Esophagus squamous epithelium (tissue), 5 donors: Measurements from ENCODE around the gene KANK3. TPM values are rescaled to one million over a fixed set of nuclear protein-coding genes. Genes with fewer than 3 reads are reported as not detected.
"Not testable (repeated sequence)": the region's sequence is repeated elsewhere in the genome, so short reads cannot be mapped to it uniquely, and the experiment has no call there.

Experiments
- DNase-seq: peaks from one replicate; lab custom pipeline; 2025; lab: John Stamatoyannopoulos, UW
- H3K27ac ChIP-seq, 4 donors: fragments of 200-600 bp; sonication (generic); one replicate each; pipeline ENCODE4 v1.5.1; 2016 to 2019; ENCODE audit warnings: mild to moderate bottlenecking in 1 of 4
- H3K27me3 ChIP-seq, 4 donors: fragments of 200-600 bp; sonication (generic); 1 replicate in 3 of 4; 2 replicates in 1 of 4; pipeline versions ENCODE4 v1.5.1 to v1.6.0; 2017 to 2021; ENCODE audit warnings: antibody characterized with exemption in 1 of 4
- H3K36me3 ChIP-seq, 3 donors: fragments of 200-600 bp; sonication (generic); one replicate each; pipeline ENCODE4 v1.5.1; 2016 to 2019
- H3K4me1 ChIP-seq, 3 donors: fragments of 200-600 bp; sonication (generic); one replicate each; pipeline ENCODE4 v1.5.1; 2017 to 2019
- H3K4me3 ChIP-seq, 4 donors: fragments of 200-600 bp; sonication (generic); 1 replicate in 3 of 4; 2 replicates in 1 of 4; pipeline ENCODE4 v1.5.1; 2016 to 2019; ENCODE audit warnings: mild to moderate bottlenecking in 2 of 4, moderate library complexity in 1 of 4
- H3K9me3 ChIP-seq, 3 donors: fragments of 200-600 bp; sonication (generic); one replicate each; pipeline ENCODE4 v1.5.1; 2016 to 2019
- POLR2A ChIP-seq, 4 donors: fragments of 450-650 bp; IDR thresholded peaks; one replicate each; pipeline ENCODE4 v1.6.1; 2017; ENCODE audit warnings: antibody characterized with exemption in 4 of 4, mild to moderate bottlenecking in 4 of 4, moderate library complexity in 3 of 4
- WGBS, 2 donors: methylation state at CpG; one replicate each; pipeline ENCODE4 v1.1.5; 2018; 5-methylcytosine and 5-hydroxymethylcytosine counted together
- intact Hi-C: fragments of 100-400 bp; cut with DNase I; formaldehyde crosslinking; loops from one replicate; pipeline ENCODE4 v1.15.0; 2022
- total RNA-seq, 4 donors: library from RNA; depleted of rRNA; stranded (reverse); fragments of >200 nt; gene quantifications; one replicate each; pipeline ENCODE4 v1.1.0, GENCODE V29; 2016
- TF ChIP-seq, protein P1 (sequence below), 6 experiments: fragments of 450-650 bp in 4 of 6; fragments of 200-600 bp in 2 of 6; sonication (generic) in 2 of 6; IDR thresholded peaks; one replicate each; pipeline ENCODE4 v1.5.1; 2016 to 2019; ENCODE audit warnings: antibody characterized with exemption in 6 of 6, mild to moderate bottlenecking in 4 of 6, moderate library complexity in 4 of 6
- donor health status: DM: yes; HTN: yes; CAD: no.

Gene KANK3
- total RNA-seq, 4 donors from 2014 or later, result 2.9 to 8.8 (median 4.4) TPM

DNA sequence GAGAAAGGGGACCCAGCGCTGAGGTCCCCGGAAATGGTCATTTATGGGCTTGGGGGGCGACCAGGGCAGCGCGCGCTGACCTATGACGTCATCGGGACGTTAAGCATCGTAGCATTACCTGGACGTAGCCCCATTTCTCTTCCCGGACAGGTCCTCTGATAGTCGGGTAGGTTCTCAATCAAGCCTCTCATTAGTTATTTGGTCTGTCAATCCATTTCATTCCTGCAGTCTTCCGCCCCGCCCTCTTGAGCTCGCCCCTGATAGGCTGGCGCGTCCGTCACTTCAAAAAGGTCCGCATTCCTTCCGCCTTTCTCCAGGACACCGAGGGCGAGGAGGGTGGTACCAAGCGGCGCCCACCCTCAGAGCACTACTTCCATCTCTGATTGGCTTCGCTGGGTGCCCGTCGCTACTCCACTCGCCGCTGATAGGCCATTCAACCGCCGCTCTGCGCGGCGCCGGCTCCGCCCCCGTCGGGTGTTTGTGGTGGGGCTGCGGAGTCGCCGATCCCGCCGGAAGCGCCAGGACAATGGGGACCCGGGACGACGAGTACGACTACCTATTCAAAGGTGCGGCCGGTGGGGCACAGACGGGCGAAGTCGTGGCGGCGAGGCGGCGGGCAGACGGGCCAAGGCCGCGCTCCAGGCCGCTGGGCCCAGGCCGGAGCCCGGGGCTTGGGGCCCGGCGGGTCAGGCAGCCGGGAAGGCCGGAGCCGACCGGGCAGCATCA, 47.0 kb upstream of the KANK3 start, which contains the start of gene RAB11B:
RAB11B (plus strand) TSS at position 470 of the 726 bp plus-strand sequence; CDS start at position 527, 57 bp downstream.
- peaks cover 36 to 79% (median 49%) of the 10 kb centered on the region in 3 donors for H3K4me1 ChIP-seq
- H3K9me3 ChIP-seq, result no peaks in the 10 kb centered on the region
- intact Hi-C loops, result no loop called here
- H3K4me3 ChIP-seq, result peak within 1 kb of the TSS; percentile 86 to 100 (median 98)
- WGBS, 2 donors, result 0% methylated on average over 6 to 18 of the region's 70 CpGs
- peak; percentile 97 for DNase-seq
- no peaks in the 10 kb centered on the region for H3K36me3 ChIP-seq
- TF ChIP-seq, protein P1, sequence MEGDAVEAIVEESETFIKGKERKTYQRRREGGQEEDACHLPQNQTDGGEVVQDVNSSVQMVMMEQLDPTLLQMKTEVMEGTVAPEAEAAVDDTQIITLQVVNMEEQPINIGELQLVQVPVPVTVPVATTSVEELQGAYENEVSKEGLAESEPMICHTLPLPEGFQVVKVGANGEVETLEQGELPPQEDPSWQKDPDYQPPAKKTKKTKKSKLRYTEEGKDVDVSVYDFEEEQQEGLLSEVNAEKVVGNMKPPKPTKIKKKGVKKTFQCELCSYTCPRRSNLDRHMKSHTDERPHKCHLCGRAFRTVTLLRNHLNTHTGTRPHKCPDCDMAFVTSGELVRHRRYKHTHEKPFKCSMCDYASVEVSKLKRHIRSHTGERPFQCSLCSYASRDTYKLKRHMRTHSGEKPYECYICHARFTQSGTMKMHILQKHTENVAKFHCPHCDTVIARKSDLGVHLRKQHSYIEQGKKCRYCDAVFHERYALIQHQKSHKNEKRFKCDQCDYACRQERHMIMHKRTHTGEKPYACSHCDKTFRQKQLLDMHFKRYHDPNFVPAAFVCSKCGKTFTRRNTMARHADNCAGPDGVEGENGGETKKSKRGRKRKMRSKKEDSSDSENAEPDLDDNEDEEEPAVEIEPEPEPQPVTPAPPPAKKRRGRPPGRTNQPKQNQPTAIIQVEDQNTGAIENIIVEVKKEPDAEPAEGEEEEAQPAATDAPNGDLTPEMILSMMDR (IDR thresholded peaks at IDR 0.05), result peak in 1 of 6 experiments; percentile 7
- peak in 3 of 4 donors; percentile 50 to 81 (median 68) for TF ChIP-seq POLR2A (IDR thresholded peaks at IDR 0.05)
- peak within 1 kb of the TSS; percentile 99 to 100 (median 100) for H3K27ac ChIP-seq
- no peaks in the 10 kb centered on the region for H3K27me3 ChIP-seq

DNA sequence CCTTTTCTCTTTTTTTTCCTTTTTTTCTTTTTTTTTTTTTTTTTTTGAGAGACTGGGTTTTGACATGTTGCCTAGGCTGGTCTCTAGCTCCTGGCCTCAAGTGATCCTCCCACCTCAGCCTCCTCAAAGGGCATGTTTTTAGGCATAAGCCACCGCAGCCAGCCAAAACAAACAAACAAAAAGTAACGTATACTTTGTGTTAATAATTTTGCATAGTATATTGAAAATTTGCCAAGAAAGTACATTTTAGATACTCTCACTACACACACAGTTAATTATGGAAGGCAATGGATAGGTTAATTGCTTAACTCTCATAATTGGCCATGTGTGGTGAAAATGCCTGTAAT, 45.5 kb upstream of the KANK3 start:
- Histone ChIP-seq H3K27me3 (no peaks in the 10 kb centered on the region), H3K27ac (peak overlapping the region in 2 of 4 donors; percentile 99 to 100), H3K4me3 (no peak overlapping the region), H3K9me3 (no peaks in the 10 kb centered on the region), H3K4me1 (peaks cover 25 to 79% (median 44%) of the 10 kb centered on the region in 3 donors), H3K36me3 (no peaks in the 10 kb centered on the region)
- WGBS, 2 donors, result 54 to 55% methylated on average over 2 of the region's 2 CpGs
- DNase-seq, result no peak
- no peak for TF ChIP-seq POLR2A (IDR thresholded peaks at IDR 0.05)
- TF ChIP-seq, protein P1 (IDR thresholded peaks at IDR 0.05), result no peak
- intact Hi-C loops, result no loop called here

DNA sequence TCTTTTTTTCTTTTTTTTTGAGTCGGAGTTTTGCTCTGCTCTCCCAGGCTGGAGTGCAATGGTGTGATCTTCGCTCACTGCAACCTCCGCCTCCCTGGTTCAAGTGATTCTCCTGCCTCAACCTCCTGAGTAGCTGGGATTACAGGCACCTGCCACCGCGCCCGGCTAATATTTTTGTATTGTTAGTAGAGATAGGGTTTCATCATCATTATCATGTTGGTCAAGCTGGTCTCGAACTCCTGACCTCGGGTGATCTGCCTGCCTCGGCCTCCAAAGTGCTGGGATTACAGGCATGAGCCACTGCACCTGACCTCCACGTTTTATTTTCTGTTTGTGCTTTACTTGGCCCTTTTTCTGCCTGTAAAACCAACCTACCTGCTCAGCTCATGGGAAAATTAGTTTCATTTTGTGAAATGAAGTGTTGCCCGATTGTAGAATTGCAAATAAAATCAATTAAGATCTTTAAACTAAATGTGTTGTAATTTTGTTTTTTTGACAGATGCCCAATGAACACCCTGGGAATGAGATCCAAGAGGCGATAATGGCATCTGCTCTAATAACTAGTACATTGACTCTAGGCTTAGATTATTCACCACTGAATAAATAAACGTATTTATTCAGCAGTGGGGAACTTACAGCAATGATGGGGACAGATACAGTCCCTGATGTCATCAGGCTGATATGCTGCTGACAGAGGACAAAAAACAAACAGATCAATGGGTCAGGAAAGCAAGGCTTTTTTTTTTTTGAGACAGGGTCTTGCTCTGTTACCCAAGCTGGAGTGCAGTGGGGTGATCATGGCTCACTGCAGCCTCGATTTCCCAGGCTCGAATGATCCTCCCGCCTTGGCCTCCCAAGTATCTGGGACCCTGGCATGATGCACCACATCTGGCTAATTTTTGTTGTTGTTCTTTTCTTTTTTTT, 44.9 kb upstream of the KANK3 start:
- TF ChIP-seq POLR2A (IDR thresholded peaks at IDR 0.05), result no peak
- TF ChIP-seq, protein P1 (IDR thresholded peaks at IDR 0.05), result no peak
- no peaks in the 10 kb centered on the region for H3K36me3 ChIP-seq
- intact Hi-C loops, result no loop called here
- no peaks in the 10 kb centered on the region for H3K9me3 ChIP-seq
- no peak overlapping the region for H3K4me3 ChIP-seq
- WGBS, 2 donors, result 87 to 88% methylated on average over 16 of the region's 16 CpGs
- no peak for DNase-seq
- peak overlapping the region in 1 of 4 donors; percentile 11 for H3K27ac ChIP-seq
- peaks cover 25 to 75% (median 38%) of the 10 kb centered on the region in 3 donors for H3K4me1 ChIP-seq
- no peaks in the 10 kb centered on the region for H3K27me3 ChIP-seq

DNA sequence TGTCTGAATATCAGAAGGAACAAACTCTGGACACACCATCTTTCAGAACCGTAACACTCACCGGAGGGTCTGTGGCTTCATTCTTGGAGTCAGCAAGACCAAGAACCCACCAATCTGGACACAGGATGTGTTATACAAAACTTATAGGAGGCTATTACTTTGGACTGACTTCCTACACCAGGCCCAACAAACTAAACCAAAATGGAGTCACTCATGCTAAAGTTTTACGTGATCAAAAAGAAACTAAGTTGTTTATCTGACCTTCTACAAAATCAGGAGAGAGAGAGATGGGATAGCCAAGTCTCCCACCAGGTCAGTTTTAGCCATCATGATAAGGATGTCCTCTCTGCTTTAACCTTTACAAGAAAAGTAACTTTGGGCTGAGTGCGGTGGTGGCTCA, 43.9 kb upstream of the KANK3 start:
- Histone ChIP-seq H3K27ac (peak overlapping the region; percentile 78 to 85 (median 80)), H3K9me3 (no peaks in the 10 kb centered on the region), H3K4me1 (peaks cover 21 to 65% (median 34%) of the 10 kb centered on the region in 3 donors), H3K4me3 (no peak overlapping the region), H3K36me3 (no peaks in the 10 kb centered on the region), H3K27me3 (no peaks in the 10 kb centered on the region)
- intact Hi-C loops, result no loop called here
- TF ChIP-seq POLR2A (IDR thresholded peaks at IDR 0.05), result no peak
- TF ChIP-seq, protein P1 (IDR thresholded peaks at IDR 0.05), result no peak
- DNase-seq, result no peak
- whole genome bisulfite sequencing, 2 donors, result 64 to 92% methylated on average over 4 of the region's 4 CpGs

DNA sequence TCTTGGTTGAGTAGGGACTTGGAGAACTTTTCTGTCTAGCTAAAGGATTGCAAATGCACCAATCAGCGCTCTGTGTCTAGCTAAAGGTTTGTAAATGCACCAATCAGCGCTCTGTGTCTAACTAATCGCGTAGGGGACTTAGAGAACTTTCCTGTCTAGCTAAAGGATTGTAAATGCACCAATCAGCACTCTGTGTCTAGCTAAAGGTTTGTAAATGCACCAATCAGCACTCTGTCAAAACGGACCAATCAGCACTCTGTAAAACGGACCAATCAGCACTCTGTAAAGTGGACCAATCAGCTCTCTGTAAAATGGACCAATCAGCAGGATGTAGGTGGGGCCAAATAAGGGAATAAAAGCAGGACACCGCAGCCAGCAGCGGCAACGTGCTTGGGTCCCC, 43.4 kb upstream of the KANK3 start:
- H3K9me3 ChIP-seq, H3K36me3 ChIP-seq, H3K4me3 ChIP-seq, DNase-seq, H3K27me3 ChIP-seq, intact Hi-C loops: not testable (repeated sequence)
- Histone ChIP-seq H3K27ac (peak overlapping the region; percentile 78 to 85 (median 80)), H3K4me1 (peaks cover 15 to 60% (median 28%) of the 10 kb centered on the region in 3 donors)
- WGBS, 2 donors, result 85 to 97% methylated on average over 9 of the region's 9 CpGs

GRCh38 chr19:8385566-8385965, 42.5 kb upstream of the KANK3 start:
- DNase-seq, H3K9me3 ChIP-seq, H3K4me3 ChIP-seq, intact Hi-C loops, H3K27me3 ChIP-seq, H3K36me3 ChIP-seq: not testable (repeated sequence)
- Histone ChIP-seq H3K27ac (peak overlapping the region; percentile 78 to 85 (median 80)), H3K4me1 (peaks cover 9 to 52% (median 23%) of the 10 kb centered on the region in 3 donors)
- WGBS, 2 donors, result 37 to 53% methylated on average over 3 of the region's 3 CpGs

DNA sequence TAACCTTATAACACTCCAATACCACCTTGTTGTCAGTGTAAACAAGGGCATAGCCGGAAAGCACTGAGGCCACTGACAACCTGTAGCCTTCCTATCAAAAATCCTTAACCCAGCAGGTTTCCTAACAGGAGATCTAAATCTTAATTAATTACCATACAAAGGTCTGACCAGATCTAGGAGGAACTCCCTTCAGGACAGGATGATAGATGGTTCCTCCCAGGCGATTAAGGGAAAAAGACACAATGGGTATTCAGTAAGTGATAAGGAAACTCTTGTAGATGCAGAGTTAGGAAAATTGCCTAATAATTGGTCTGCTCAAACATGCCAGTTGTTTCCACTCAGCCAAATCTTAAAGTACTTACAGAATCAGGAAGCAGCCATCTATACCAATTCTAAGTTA, 42.0 kb upstream of the KANK3 start:
- DNase-seq, result not testable (repeated sequence)

DNA sequence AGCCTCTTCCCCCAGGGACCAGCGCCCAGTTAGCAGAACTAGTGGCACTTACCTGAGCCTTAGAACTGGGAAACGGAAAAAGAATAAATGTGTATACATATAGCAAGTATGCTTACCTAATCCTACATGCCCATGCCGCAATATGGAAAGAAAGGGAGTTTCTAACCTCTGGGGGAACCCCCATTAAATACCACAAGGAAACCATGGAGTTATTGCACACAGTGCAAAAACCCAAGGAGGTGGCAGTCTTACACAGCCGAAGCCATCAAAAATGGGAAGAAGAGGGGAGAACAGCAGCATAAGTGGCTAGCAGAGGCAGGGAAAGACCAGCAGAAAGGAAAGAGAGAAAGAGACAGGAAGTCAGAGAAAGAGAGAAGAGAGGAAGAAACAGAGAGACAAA, 41.5 kb upstream of the KANK3 start:
- H3K27me3 ChIP-seq, H3K4me3 ChIP-seq, DNase-seq, intact Hi-C loops, H3K9me3 ChIP-seq, H3K36me3 ChIP-seq: not testable (repeated sequence)
- 44 to 50% methylated on average over 4 of the region's 4 CpGs for WGBS, 2 donors
- Histone ChIP-seq H3K27ac (peak overlapping the region in 3 of 4 donors; percentile 78 to 85 (median 81)), H3K4me1 (peaks cover 9 to 50% (median 23%) of the 10 kb centered on the region in 3 donors)

More for the DNA sequence above, 42.0 kb upstream of the KANK3 start:
- H3K4me3 ChIP-seq, intact Hi-C loops, H3K36me3 ChIP-seq, H3K27me3 ChIP-seq, H3K9me3 ChIP-seq: not testable (repeated sequence)
- WGBS, 2 donors, result 29 to 31% methylated on average over 2 of the region's 2 CpGs
- Histone ChIP-seq H3K27ac (peak overlapping the region; percentile 78 to 85 (median 80)), H3K4me1 (peaks cover 9 to 52% (median 23%) of the 10 kb centered on the region in 3 donors)
